ENCODE measurements around the gene CD69. TPM values are rescaled to one million over a fixed set of nuclear protein-coding genes. Genes with fewer than 3 reads are reported as not detected.
A peak's percentile ranks its signal among the peaks of the same experiment; 100 is the strongest.

Gene CD69
- total RNA-seq, 1 experiment from 2014 or later = not detected

- Histone ChIP-seq H3K4me3 (ENCODE audit: low read depth, low read length) (no peak overlapping the region), H3K4me1 (no peaks in the 10 kb centered on the region), H3K9me3 (no peaks in the 10 kb centered on the region), H3K36me3 (ENCODE audit: control insufficient read depth, insufficient read depth, low read length) (no peaks in the 10 kb centered on the region), H3K27me3 (replicated peaks; ENCODE audit: control insufficient read depth, insufficient read depth, low read length) (no peaks in the 10 kb centered on the region)
- POLR2A ChIA-PET = no interaction called here
- intact Hi-C loops (cut with micrococcal nuclease; ENCODE audit: unreplicated experiment) = no loop called here
- DNase-seq = no peak
- no peak overlapping the region for H3K4me3 Mint-ChIP-seq (ENCODE audit: unreplicated experiment)
- H3K9me3 Mint-ChIP-seq (ENCODE audit: unreplicated experiment) = no peaks in the 10 kb centered on the region
- no peak overlapping the region for H3K27ac Mint-ChIP-seq (ENCODE audit: unreplicated experiment)
- TF ChIP-seq CTCF (IDR thresholded peaks at IDR 0.05; ENCODE audit: insufficient read depth in 1 of 2, low read depth in 1 of 2, low read length in 1 of 2, severe bottlenecking in 1 of 2, unreplicated experiment in 1 of 2) = no peak
- BruUV-seq (replicated peaks) = no TSS peak
- CTCF ChIA-PET = interaction anchor here (1.8 kb wide), 1 partner anchor 210 kb away, joined by 6 read pairs; no protein-coding TSS in a partner anchor
- H3K36me3 Mint-ChIP-seq (ENCODE audit: insufficient read depth, unreplicated experiment) = no peaks in the 10 kb centered on the region
- no peaks in the 10 kb centered on the region for H3K4me1 Mint-ChIP-seq (ENCODE audit: low read depth, unreplicated experiment)
- peaks cover 9% of the 10 kb centered on the region for H3K27me3 Mint-ChIP-seq (ENCODE audit: insufficient read depth, unreplicated experiment)
Observed at GRCh38 chr12:9799961-9800360, 39.3 kb upstream of the CD69 start.

- Mint-ChIP-seq H3K27ac (ENCODE audit: unreplicated experiment) (no peak overlapping the region), H3K4me3 (ENCODE audit: unreplicated experiment) (no peak overlapping the region), H3K9me3 (ENCODE audit: unreplicated experiment) (no peaks in the 10 kb centered on the region), H3K36me3 (ENCODE audit: insufficient read depth, unreplicated experiment) (no peaks in the 10 kb centered on the region), H3K4me1 (ENCODE audit: low read depth, unreplicated experiment) (no peaks in the 10 kb centered on the region), H3K27me3 (ENCODE audit: insufficient read depth, unreplicated experiment) (peaks cover 12% of the 10 kb centered on the region)
- H3K9me3 ChIP-seq = no peaks in the 10 kb centered on the region
- no peaks in the 10 kb centered on the region for H3K36me3 ChIP-seq (ENCODE audit: control insufficient read depth, insufficient read depth, low read length)
- intact Hi-C loops (cut with micrococcal nuclease; ENCODE audit: unreplicated experiment) = loop anchor here (1.0 kb wide), 3 partner anchors 48 to 467 kb away; no protein-coding TSS in a partner anchor
- peak; percentile 67 to 84 for TF ChIP-seq CTCF (IDR thresholded peaks at IDR 0.05; ENCODE audit: insufficient read depth in 1 of 2, low read depth in 1 of 2, low read length in 1 of 2, severe bottlenecking in 1 of 2, unreplicated experiment in 1 of 2)
- no peak overlapping the region for H3K4me3 ChIP-seq (ENCODE audit: low read depth, low read length)
- CTCF ChIA-PET = interaction anchor here (0.6 to 2.5 kb wide), 13 partner anchors 13 to 212 kb away, joined by 3 to 63 read pairs (median 5); no protein-coding TSS in a partner anchor
- no peaks in the 10 kb centered on the region for H3K4me1 ChIP-seq
- DNase-seq = peak; percentile 87 to 88
- no TSS peak for BruUV-seq (replicated peaks)
- POLR2A ChIA-PET = no interaction called here
- H3K27me3 ChIP-seq (replicated peaks; ENCODE audit: control insufficient read depth, insufficient read depth, low read length) = no peaks in the 10 kb centered on the region
Observed at GRCh38 chr12:9797722-9798619, 37.3 kb upstream of the CD69 start.

GRCh38 chr12:9796971-9797370, 36.3 kb upstream of the CD69 start:
- Mint-ChIP-seq H3K27ac (ENCODE audit: unreplicated experiment) (no peak overlapping the region), H3K27me3 (ENCODE audit: insufficient read depth, unreplicated experiment) (peaks cover 10% of the 10 kb centered on the region), H3K36me3 (ENCODE audit: insufficient read depth, unreplicated experiment) (no peaks in the 10 kb centered on the region), H3K4me3 (ENCODE audit: unreplicated experiment) (no peak overlapping the region), H3K9me3 (ENCODE audit: unreplicated experiment) (no peaks in the 10 kb centered on the region), H3K4me1 (ENCODE audit: low read depth, unreplicated experiment) (no peaks in the 10 kb centered on the region)
- Histone ChIP-seq H3K4me1 (no peaks in the 10 kb centered on the region), H3K27me3 (replicated peaks; ENCODE audit: control insufficient read depth, insufficient read depth, low read length) (no peaks in the 10 kb centered on the region), H3K9me3 (no peaks in the 10 kb centered on the region), H3K36me3 (ENCODE audit: control insufficient read depth, insufficient read depth, low read length) (no peaks in the 10 kb centered on the region), H3K4me3 (ENCODE audit: low read depth, low read length) (no peak overlapping the region)
- no peak for TF ChIP-seq CTCF (IDR thresholded peaks at IDR 0.05; ENCODE audit: insufficient read depth in 1 of 2, low read depth in 1 of 2, low read length in 1 of 2, severe bottlenecking in 1 of 2, unreplicated experiment in 1 of 2)
- intact Hi-C loops (cut with micrococcal nuclease; ENCODE audit: unreplicated experiment) = no loop called here
- no TSS peak for BruUV-seq (replicated peaks)
- DNase-seq = no peak
- ChIA-PET POLR2A (no interaction called here), CTCF (interaction anchor here (0.6 to 1.5 kb wide), 2 partner anchors 58 to 130 kb away, joined by 4 to 7 read pairs; no protein-coding TSS in a partner anchor)

All from Caco-2 (cell line).